H1 (cell line): ENCODE measurements around the gene MTPN. TPM values are rescaled to one million over a fixed set of nuclear protein-coding genes. Genes with fewer than 3 reads are reported as not detected.

Experiments
- CTCF ChIA-PET: fragments of 300-600 bp; sonication (Branson Sonifier 250); formaldehyde crosslinking; loops from one replicate; lab custom pipeline; 2021; ENCODE audit not compliant: partially characterized antibody; lab: Charles Lee
- POLR2A ChIA-PET: fragments of 300-600 bp; sonication (Branson Sonifier 250); formaldehyde crosslinking; loops from one replicate; lab custom pipeline; 2021; ENCODE audit warnings: inconsistent platforms; ENCODE audit not compliant: partially characterized antibody; lab: Charles Lee
- DNase-seq, 2 experiments: peaks; one replicate each; pipeline versions ENCODE4 v3.0.0 to v3.0.0-alpha.2; 2010 to 2022; ENCODE audit warnings: low spot score in 2 of 2, low read depth in 1 of 2, mixed read lengths in 1 of 2
- FAIRE-seq: peaks from 2 replicates; lab custom pipeline; 2011; peaks lifted over from hg19 to GRCh38; lab: Jason Lieb, UNC
- H2AFZ ChIP-seq: 2 replicates; pipeline ENCODE4 v1.8.1; 2012; ENCODE audit warnings: low read length, inconsistent platforms
- H2AK5ac ChIP-seq: 2 replicates; pipeline ENCODE4 v1.6.1; 2013; ENCODE audit warnings: low read depth, low read length
- H2BK120ac ChIP-seq: replicated peaks from 2 replicates; pipeline ENCODE3; 2013; ENCODE audit warnings: low read depth, low read length, inconsistent platforms
- H2BK12ac ChIP-seq: 2 replicates; pipeline ENCODE4 v1.6.1; 2013; ENCODE audit warnings: low read depth, low read length
- H2BK15ac ChIP-seq: 2 replicates; pipeline ENCODE4 v1.6.1; 2013; ENCODE audit warnings: low read length
- H2BK20ac ChIP-seq: 2 replicates; pipeline ENCODE4 v1.6.1; 2013; ENCODE audit warnings: low read length
- H2BK5ac ChIP-seq: 2 replicates; pipeline ENCODE4 v1.6.1; 2013; ENCODE audit warnings: low read depth, low read length
- H3K14ac ChIP-seq: 2 replicates; pipeline ENCODE4 v1.6.1; 2013; ENCODE audit warnings: inconsistent platforms; ENCODE audit not compliant: insufficient read length
- H3K18ac ChIP-seq: 2 replicates; pipeline ENCODE4 v1.6.1; 2013; ENCODE audit warnings: low read length; ENCODE audit errors: extremely low read depth
- H3K23ac ChIP-seq: 2 replicates; pipeline ENCODE4 v1.6.1; 2013; ENCODE audit warnings: inconsistent platforms; ENCODE audit not compliant: insufficient read length
- H3K23me2 ChIP-seq: 2 replicates; pipeline ENCODE4 v1.6.1; 2013; ENCODE audit warnings: low read depth, low read length
- H3K27ac ChIP-seq: 2 replicates; pipeline ENCODE4 v1.6.1; 2011; ENCODE audit warnings: low read depth, low read length, inconsistent platforms
- H3K27me3 ChIP-seq, 4 experiments: replicated peaks in 1 of 4; 1 replicate in 1 of 4; 2 replicates in 3 of 4; pipeline versions ENCODE4 v1.6.1 to v1.8.1; 2011 to 2013; ENCODE audit warnings: low read length in 3 of 4, mild to moderate bottlenecking in 3 of 4, inconsistent platforms in 2 of 4, mixed read lengths in 2 of 4, moderate library complexity in 1 of 4; ENCODE audit not compliant: control insufficient read depth in 3 of 4, insufficient read depth in 3 of 4; ENCODE audit errors: extremely low read depth in 1 of 4
- H3K36me3 ChIP-seq, 4 experiments: 2 replicates each; pipeline versions ENCODE4 v1.6.1 to v1.8.1; 2011 to 2013; ENCODE audit warnings: mild to moderate bottlenecking in 4 of 4, low read length in 3 of 4, moderate library complexity in 2 of 4, control low read depth in 1 of 4, inconsistent platforms in 1 of 4; ENCODE audit not compliant: insufficient read depth in 4 of 4, control insufficient read depth in 2 of 4
- H3K4ac ChIP-seq: replicated peaks from 2 replicates; pipeline ENCODE3; 2013; ENCODE audit warnings: low read length, low read depth, mixed read lengths, inconsistent platforms; ENCODE audit not compliant: insufficient read length
- H3K4me1 ChIP-seq, 4 experiments: replicated peaks in 1 of 4; 1 replicate in 1 of 4; 2 replicates in 3 of 4; pipeline versions ENCODE4 v1.6.1 to v1.8.1; 2011 to 2013; ENCODE audit warnings: low read length in 3 of 4, inconsistent platforms in 2 of 4, mixed read lengths in 1 of 4; ENCODE audit not compliant: insufficient read depth in 4 of 4, control insufficient read depth in 3 of 4
- H3K4me2 ChIP-seq, 2 experiments: 2 replicates each; pipeline versions ENCODE4 v1.6.1 to v1.8.1; 2011 to 2013; ENCODE audit warnings: low read depth in 2 of 2, low read length in 2 of 2, control low read depth in 1 of 2, inconsistent platforms in 1 of 2, mild to moderate bottlenecking in 1 of 2; ENCODE audit not compliant: insufficient read depth in 1 of 2
- H3K4me3 ChIP-seq, 4 experiments: fragments of 200-600, 300-600 bp in 1 of 4; sonication (generic), shearing (Covaris generic), sonication (Bioruptor Twin) in 1 of 4; 2 replicates each; pipeline versions ENCODE4 v1.5.1 to v1.8.1; 2011 to 2016; ENCODE audit warnings: low read length in 4 of 4, low read depth in 3 of 4, control low read depth in 2 of 4, inconsistent platforms in 2 of 4, mild to moderate bottlenecking in 2 of 4, mixed read lengths in 1 of 4, moderate library complexity in 1 of 4; ENCODE audit not compliant: insufficient read depth in 2 of 4; ENCODE audit errors: extremely low read depth in 1 of 4
- H3K56ac ChIP-seq: replicated peaks from 2 replicates; pipeline ENCODE3; 2013; ENCODE audit warnings: low read depth, mild to moderate bottlenecking, mixed read lengths, low read length, inconsistent platforms; ENCODE audit not compliant: insufficient read length
- H3K79me1 ChIP-seq: 2 replicates; pipeline ENCODE4 v1.6.1; 2013; ENCODE audit warnings: low read depth, low read length, control low read depth
- H3K79me2 ChIP-seq, 2 experiments: 2 replicates each; pipeline versions ENCODE4 v1.6.1 to v1.8.1; 2012 to 2013; ENCODE audit warnings: low read length in 2 of 2, mild to moderate bottlenecking in 2 of 2, inconsistent platforms in 1 of 2; ENCODE audit not compliant: insufficient read depth in 2 of 2, control insufficient read depth in 1 of 2
- H3K9ac ChIP-seq, 4 experiments: replicated peaks in 1 of 4; 1 replicate in 1 of 4; 2 replicates in 3 of 4; pipeline versions ENCODE4 v1.6.1 to v1.8.1; 2011 to 2013; ENCODE audit warnings: low read depth in 3 of 4, low read length in 3 of 4, control low read depth in 2 of 4, mild to moderate bottlenecking in 2 of 4, moderate library complexity in 2 of 4, inconsistent platforms in 1 of 4; ENCODE audit errors: extremely low read depth in 1 of 4
- H3K9me3 ChIP-seq, 2 experiments: 2 replicates each; pipeline versions ENCODE4 v1.6.1 to v1.8.1; 2012 to 2013; ENCODE audit warnings: mild to moderate bottlenecking in 2 of 2, moderate library complexity in 2 of 2, control low read depth in 1 of 2, inconsistent platforms in 1 of 2, low read depth in 1 of 2, low read length in 1 of 2, mixed read lengths in 1 of 2; ENCODE audit not compliant: insufficient read depth in 2 of 2
- H4K20me1 ChIP-seq, 2 experiments: replicated peaks in 1 of 2; 2 replicates each; pipeline versions ENCODE3 to v1.8.1; 2011 to 2013; ENCODE audit warnings: inconsistent platforms in 2 of 2, low read length in 2 of 2, mild to moderate bottlenecking in 1 of 2; ENCODE audit not compliant: insufficient read depth in 2 of 2, control insufficient read depth in 1 of 2
- H4K5ac ChIP-seq: 2 replicates; pipeline ENCODE4 v1.6.1; 2013; ENCODE audit warnings: low read length, low read depth, mixed read lengths, inconsistent platforms; ENCODE audit not compliant: insufficient read length
- H4K8ac ChIP-seq: 2 replicates; pipeline ENCODE4 v1.8.0; 2013; ENCODE audit warnings: mild to moderate bottlenecking, moderate library complexity, low read length, inconsistent platforms; ENCODE audit not compliant: insufficient read depth; ENCODE audit errors: extremely low read depth
- H4K91ac ChIP-seq: replicated peaks from 2 replicates; pipeline ENCODE3; 2013; ENCODE audit warnings: low read length, mixed read lengths, inconsistent platforms; ENCODE audit not compliant: insufficient read length
- BRCA1 ChIP-seq: IDR thresholded peaks from 2 replicates; pipeline ENCODE4 v1.6.1; 2012; ENCODE audit warnings: low read depth, low read length, improper control_type of control experiment
- RAD21 ChIP-seq, 2 experiments: IDR thresholded peaks in 1 of 2; conservative IDR thresholded peaks in 1 of 2; 2 replicates each; pipeline ENCODE4 v1.6.1; 2011; ENCODE audit warnings: low read depth in 2 of 2, low read length in 2 of 2, improper control_type of control experiment in 1 of 2, inconsistent platforms in 1 of 2, mild to moderate bottlenecking in 1 of 2, moderate library complexity in 1 of 2
- SIRT6 ChIP-seq: IDR thresholded peaks from one replicate; pipeline ENCODE4 v1.7.1; 2012; ENCODE audit warnings: low read length, inconsistent platforms
- SIX5 ChIP-seq: IDR thresholded peaks from 2 replicates; pipeline ENCODE4 v1.6.1; 2011; ENCODE audit warnings: mild to moderate bottlenecking, low read depth, low read length
- SP1 ChIP-seq: IDR thresholded peaks from 2 replicates; pipeline ENCODE4 v1.6.1; 2011; ENCODE audit warnings: low read depth, low read length
- SRF ChIP-seq: IDR thresholded peaks from 2 replicates; pipeline ENCODE4 v1.6.1; 2011; ENCODE audit warnings: mild to moderate bottlenecking, low read depth, low read length, moderate library complexity
- TCF12 ChIP-seq: IDR thresholded peaks from 2 replicates; pipeline ENCODE4 v1.6.1; 2011; ENCODE audit warnings: low read depth, mild to moderate bottlenecking, low read length
- YY1 ChIP-seq: IDR thresholded peaks from 2 replicates; pipeline ENCODE4 v1.6.1; 2011; ENCODE audit warnings: low read depth, mild to moderate bottlenecking, low read length
- polyA plus RNA-seq, 7 experiments: library from polyadenylated mRNA; depleted of rRNA in 3 of 7; stranded (reverse) in 5 of 7; unstranded in 2 of 7; fragments of >200 nt in 5 of 7; fragments of 200-250 nt in 2 of 7; gene quantifications; 1 replicate in 5 of 7; 2 replicates in 1 of 7; 4 replicates in 1 of 7; pipeline versions ENCODE4 v1.2.1 to v1.2.3, GENCODE V29; 2011 to 2013; ENCODE audit warnings: missing spikeins in 2 of 7, mixed read lengths in 2 of 7
- total RNA-seq: library from RNA; stranded (reverse); fragmentation: NEBNext Ultra II Directional; extraction: Animal tissue kit (Norgen Biotek cat#: 25700); gene quantifications from 2 replicates; pipeline ENCODE4 v1.2.1, GENCODE V29; 2021
- TF ChIP-seq, protein P1 (sequence below), 3 experiments: IDR thresholded peaks; 1 replicate in 2 of 3; 2 replicates in 1 of 3; pipeline versions ENCODE4 v1.5.1 to v1.6.1; 2011; ENCODE audit warnings: low read length in 3 of 3, mild to moderate bottlenecking in 3 of 3, inconsistent platforms in 2 of 3, low read depth in 1 of 3, moderate library complexity in 1 of 3; ENCODE audit not compliant: insufficient read depth in 1 of 3; ENCODE audit errors: control extremely low read depth in 1 of 3
- TF ChIP-seq, protein P2 (sequence below): IDR thresholded peaks from 2 replicates; pipeline ENCODE4 v1.6.1; 2011; ENCODE audit warnings: low read depth, mild to moderate bottlenecking, low read length; ENCODE audit not compliant: insufficient read depth

Gene MTPN
- total and polyA plus RNA-seq, 2 of the 8 experiments (the other 6 are each of a cell fraction or from before 2014, with no cell fraction given) = 33.0 to 101 TPM

GRCh38 chr7:135959646-135960363, 17.4 kb downstream of the MTPN start:
- H3K36me3 ChIP-seq = no peaks in the 10 kb centered on the region; a peak in 1 of 8 replicates
- H3K4ac ChIP-seq = no peak overlapping the region
- H2AK5ac ChIP-seq = no peak overlapping the region
- H4K5ac ChIP-seq = no peak overlapping the region
- ChIA-PET CTCF (no interaction called here), POLR2A (no interaction called here)
- H3K23ac ChIP-seq = no peak overlapping the region
- H3K4me1 ChIP-seq = no peaks in the 10 kb centered on the region
- no peaks in the 10 kb centered on the region for H3K9me3 ChIP-seq
- H3K79me2 ChIP-seq = peaks cover 0 to 93% of the 10 kb centered on the region in 2 experiments; a peak in 2 of 4 replicates
- no peak overlapping the region for H3K9ac ChIP-seq
- TF ChIP-seq BRCA1 (no peak), SIRT6 (no peak), TCF12 (no peak), RAD21 (IDR thresholded peaks at IDR 0.05 in 1 of 2, conservative IDR thresholded peaks at IDR 0.05 in 1 of 2; ENCODE audit: low read depth in 2 of 2, low read length in 2 of 2) (no peak), SP1 (no peak), YY1 (no peak), SIX5 (no peak), SRF (no peak)
- TF ChIP-seq, protein P1, sequence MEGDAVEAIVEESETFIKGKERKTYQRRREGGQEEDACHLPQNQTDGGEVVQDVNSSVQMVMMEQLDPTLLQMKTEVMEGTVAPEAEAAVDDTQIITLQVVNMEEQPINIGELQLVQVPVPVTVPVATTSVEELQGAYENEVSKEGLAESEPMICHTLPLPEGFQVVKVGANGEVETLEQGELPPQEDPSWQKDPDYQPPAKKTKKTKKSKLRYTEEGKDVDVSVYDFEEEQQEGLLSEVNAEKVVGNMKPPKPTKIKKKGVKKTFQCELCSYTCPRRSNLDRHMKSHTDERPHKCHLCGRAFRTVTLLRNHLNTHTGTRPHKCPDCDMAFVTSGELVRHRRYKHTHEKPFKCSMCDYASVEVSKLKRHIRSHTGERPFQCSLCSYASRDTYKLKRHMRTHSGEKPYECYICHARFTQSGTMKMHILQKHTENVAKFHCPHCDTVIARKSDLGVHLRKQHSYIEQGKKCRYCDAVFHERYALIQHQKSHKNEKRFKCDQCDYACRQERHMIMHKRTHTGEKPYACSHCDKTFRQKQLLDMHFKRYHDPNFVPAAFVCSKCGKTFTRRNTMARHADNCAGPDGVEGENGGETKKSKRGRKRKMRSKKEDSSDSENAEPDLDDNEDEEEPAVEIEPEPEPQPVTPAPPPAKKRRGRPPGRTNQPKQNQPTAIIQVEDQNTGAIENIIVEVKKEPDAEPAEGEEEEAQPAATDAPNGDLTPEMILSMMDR (IDR thresholded peaks at IDR 0.05; ENCODE audit: control extremely low read depth in 1 of 3, insufficient read depth in 1 of 3, low read depth in 1 of 3, low read length in 3 of 3) = no peak
- TF ChIP-seq, protein P2, sequence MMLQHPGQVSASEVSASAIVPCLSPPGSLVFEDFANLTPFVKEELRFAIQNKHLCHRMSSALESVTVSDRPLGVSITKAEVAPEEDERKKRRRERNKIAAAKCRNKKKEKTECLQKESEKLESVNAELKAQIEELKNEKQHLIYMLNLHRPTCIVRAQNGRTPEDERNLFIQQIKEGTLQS = no peak
- no peak overlapping the region for H3K18ac ChIP-seq
- no peaks in the 10 kb centered on the region for H3K23me2 ChIP-seq
- no peak overlapping the region for H2BK120ac ChIP-seq
- no peak overlapping the region for H2BK15ac ChIP-seq
- no peaks in the 10 kb centered on the region for H3K27me3 ChIP-seq
- no peak overlapping the region for H2AFZ ChIP-seq
- no peak overlapping the region for H2BK12ac ChIP-seq
- no peaks in the 10 kb centered on the region for H3K79me1 ChIP-seq
- DNase-seq = no peak
- H4K20me1 ChIP-seq = peaks cover 2 to 9% of the 10 kb centered on the region in 2 experiments
- H4K8ac ChIP-seq = no peak overlapping the region
- H3K56ac ChIP-seq = no peak overlapping the region
- H2BK5ac ChIP-seq = no peak overlapping the region
- FAIRE-seq = no peak
- H4K91ac ChIP-seq = no peak overlapping the region
- no peak overlapping the region for H3K14ac ChIP-seq
- no peak overlapping the region for H2BK20ac ChIP-seq
- no peak overlapping the region for H3K4me2 ChIP-seq
- no peak overlapping the region for H3K4me3 ChIP-seq
- H3K27ac ChIP-seq = no peak overlapping the region
